A673 (cell line): ENCODE data around the gene NECAP2.

Experiments
- EZH2 ChIP-seq: fragments of 200-600 bp; sonication (generic); IDR thresholded peaks from 2 replicates; pipeline ENCODE4 v1.6.1; 2017; ENCODE audit warnings: borderline replicate concordance, low read depth, mild to moderate bottlenecking, mixed read lengths, antibody characterized with exemption, low read length; ENCODE audit not compliant: poor library complexity, severe bottlenecking
- TF ChIP-seq, protein P1 (sequence below): fragments of 300-800, 200-600 bp; sonication (generic); conservative IDR thresholded peaks from 2 replicates; pipeline ENCODE4 v1.5.1; 2017; ENCODE audit warnings: low read depth, mild to moderate bottlenecking, antibody characterized with exemption, low read length, moderate library complexity, mixed read lengths

DNA sequence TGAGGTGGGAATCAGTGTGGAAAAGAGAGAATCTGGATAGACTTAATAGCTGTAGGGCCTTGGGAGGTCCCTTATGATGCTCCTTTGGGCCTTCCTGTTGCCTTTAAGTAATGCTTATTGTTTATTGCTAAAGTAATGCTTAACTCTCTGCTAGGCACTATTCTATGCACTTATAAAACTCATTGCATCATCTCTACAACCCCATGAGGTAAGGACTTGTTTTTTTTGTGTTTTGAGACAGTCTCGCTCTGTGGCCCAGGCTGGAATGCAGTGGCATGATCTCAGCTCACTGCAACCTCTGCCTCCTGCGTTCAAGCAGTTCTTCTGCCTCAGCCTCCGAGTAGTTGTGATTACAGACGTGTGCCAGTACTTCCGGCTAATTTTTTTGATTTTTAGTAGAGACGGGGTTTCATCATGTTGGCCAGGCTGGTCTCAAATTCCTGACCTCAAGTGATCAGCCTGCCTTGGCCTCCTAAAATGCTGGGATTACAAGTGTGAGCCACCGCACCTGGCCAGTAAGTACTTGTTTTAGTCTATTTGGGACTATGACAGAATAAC, 22.3 kb downstream of the NECAP2 start:
- TF ChIP-seq, protein P1, sequence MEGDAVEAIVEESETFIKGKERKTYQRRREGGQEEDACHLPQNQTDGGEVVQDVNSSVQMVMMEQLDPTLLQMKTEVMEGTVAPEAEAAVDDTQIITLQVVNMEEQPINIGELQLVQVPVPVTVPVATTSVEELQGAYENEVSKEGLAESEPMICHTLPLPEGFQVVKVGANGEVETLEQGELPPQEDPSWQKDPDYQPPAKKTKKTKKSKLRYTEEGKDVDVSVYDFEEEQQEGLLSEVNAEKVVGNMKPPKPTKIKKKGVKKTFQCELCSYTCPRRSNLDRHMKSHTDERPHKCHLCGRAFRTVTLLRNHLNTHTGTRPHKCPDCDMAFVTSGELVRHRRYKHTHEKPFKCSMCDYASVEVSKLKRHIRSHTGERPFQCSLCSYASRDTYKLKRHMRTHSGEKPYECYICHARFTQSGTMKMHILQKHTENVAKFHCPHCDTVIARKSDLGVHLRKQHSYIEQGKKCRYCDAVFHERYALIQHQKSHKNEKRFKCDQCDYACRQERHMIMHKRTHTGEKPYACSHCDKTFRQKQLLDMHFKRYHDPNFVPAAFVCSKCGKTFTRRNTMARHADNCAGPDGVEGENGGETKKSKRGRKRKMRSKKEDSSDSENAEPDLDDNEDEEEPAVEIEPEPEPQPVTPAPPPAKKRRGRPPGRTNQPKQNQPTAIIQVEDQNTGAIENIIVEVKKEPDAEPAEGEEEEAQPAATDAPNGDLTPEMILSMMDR: no peak
- no peak for TF ChIP-seq EZH2
